ENCODE results near the gene ARID1B.

GRCh38 chr6:156747715-156748114, 29.5 kb upstream of the ARID1B start:
- TF ChIP-seq CTCF (IDR thresholded peaks at IDR 0.05; ENCODE audit: low read length) (no peak), EZH2 (optimal IDR thresholded peaks at IDR 0.05; ENCODE audit: low read depth, low read length) (no peak)

Data from MM.1S (cell line).